HEK293 (cell line): ENCODE results near the gene SAP30.

Experiments used
- CTCF ChIA-PET: fragments of 350-600 bp; formaldehyde crosslinking; extraction: SDS; loops from one replicate; lab custom pipeline; 2021; ENCODE audit warnings: antibody characterized with exemption; lab: Yijun Ruan, JAX
- POLR2A ChIA-PET: fragments of 300-600 bp; formaldehyde crosslinking; extraction: SDS; loops from one replicate; lab custom pipeline; 2020; ENCODE audit warnings: antibody characterized with exemption, inconsistent platforms; lab: Yijun Ruan, JAX
- H3K27ac ChIP-seq: fragments of 200-500 bp; sonication (Bioruptor generic); 2 replicates; pipeline ENCODE4 v1.5.1; 2014; ENCODE audit warnings: low read depth, low read length, control low read depth, inconsistent platforms; ENCODE audit errors: extremely low read depth
- H3K36me3 ChIP-seq, 2 experiments: fragments of 200-500 bp in 1 of 2; sonication (Bioruptor generic) in 1 of 2; 1 replicate in 1 of 2; 2 replicates in 1 of 2; pipeline ENCODE4 v1.5.1; 2014 to 2017; ENCODE audit warnings: inconsistent platforms in 2 of 2, low read length in 2 of 2; ENCODE audit not compliant: control insufficient read depth in 2 of 2, insufficient read depth in 1 of 2
- H3K4me1 ChIP-seq: fragments of 200-500 bp; sonication (Bioruptor generic); 2 replicates; pipeline ENCODE4 v1.5.1; 2014; ENCODE audit warnings: mild to moderate bottlenecking, low read length, inconsistent platforms; ENCODE audit not compliant: control insufficient read depth, insufficient read depth
- H3K4me3 ChIP-seq: 2 replicates; pipeline ENCODE4 v1.5.1; 2011; ENCODE audit warnings: low read depth, mild to moderate bottlenecking, control low read depth, low read length, moderate library complexity
- H3K9me3 ChIP-seq: fragments of 200-500 bp; sonication (Bioruptor generic); 2 replicates; pipeline ENCODE4 v1.5.1; 2014; ENCODE audit warnings: low read depth, low read length, inconsistent platforms; ENCODE audit not compliant: control insufficient read depth, insufficient read depth
- AEBP2 ChIP-seq: fragments of 450-650 bp; formaldehyde crosslinking; IDR thresholded peaks from 2 replicates; pipeline ENCODE4 v1.5.1; 2016; ENCODE audit warnings: missing biosample characterization, missing genetic modification characterization, borderline replicate concordance
- ATF2 ChIP-seq: fragments of 450-650 bp; formaldehyde crosslinking; IDR thresholded peaks from 2 replicates; pipeline ENCODE4 v1.5.1; 2016; ENCODE audit warnings: missing biosample characterization, missing genetic modification characterization, low read depth
- HOXA7 ChIP-seq: sonication (generic); formaldehyde crosslinking; IDR thresholded peaks from 2 replicates; pipeline ENCODE4 v1.8.1; 2022; ENCODE audit warnings: missing genetic modification reagents, borderline replicate concordance
- KLF16 ChIP-seq: fragments of 450-650 bp; formaldehyde crosslinking; IDR thresholded peaks from 2 replicates; pipeline ENCODE4 v1.5.1; 2017; ENCODE audit warnings: missing biosample characterization, missing genetic modification characterization
- REPIN1 ChIP-seq: fragments of 450-650 bp; formaldehyde crosslinking; IDR thresholded peaks from 2 replicates; pipeline ENCODE4 v1.5.1; 2017; ENCODE audit warnings: missing biosample characterization, missing genetic modification characterization, low read depth
- SALL2 ChIP-seq: fragments of 450-650 bp; formaldehyde crosslinking; IDR thresholded peaks from 2 replicates; pipeline ENCODE4 v1.5.0; 2017; ENCODE audit warnings: missing biosample characterization, mild to moderate bottlenecking, missing genetic modification characterization, borderline replicate concordance
- SP2 ChIP-seq: fragments of 450-650 bp; formaldehyde crosslinking; IDR thresholded peaks from 2 replicates; pipeline ENCODE4 v1.5.1; 2016; ENCODE audit warnings: missing biosample characterization, missing genetic modification characterization
- WT1 ChIP-seq: fragments of 450-650 bp; formaldehyde crosslinking; IDR thresholded peaks from 2 replicates; pipeline ENCODE4 v1.5.1; 2016; ENCODE audit warnings: missing biosample characterization, missing genetic modification characterization
- ZIC2 ChIP-seq: fragments of 450-650 bp; formaldehyde crosslinking; IDR thresholded peaks from 2 replicates; pipeline ENCODE4 v1.5.1; 2016; ENCODE audit warnings: missing biosample characterization, missing genetic modification characterization
- ZNF112 ChIP-seq: fragments of 450-650 bp; formaldehyde crosslinking; IDR thresholded peaks from 2 replicates; pipeline ENCODE4 v1.5.0; 2017; ENCODE audit warnings: missing biosample characterization, missing genetic modification characterization
- ZNF146 ChIP-seq: fragments of 450-650 bp; formaldehyde crosslinking; IDR thresholded peaks from 2 replicates; pipeline ENCODE4 v1.5.1; 2016; ENCODE audit warnings: missing biosample characterization, missing genetic modification characterization
- ZNF155 ChIP-seq: fragments of 450-650 bp; formaldehyde crosslinking; IDR thresholded peaks from 2 replicates; pipeline ENCODE4 v1.5.1; 2016; ENCODE audit warnings: missing biosample characterization, missing genetic modification characterization
- ZNF175 ChIP-seq: fragments of 450-650 bp; formaldehyde crosslinking; IDR thresholded peaks from 2 replicates; pipeline ENCODE4 v1.5.1; 2016; ENCODE audit warnings: missing biosample characterization, missing genetic modification characterization
- ZNF248 ChIP-seq: fragments of 450-650 bp; formaldehyde crosslinking; IDR thresholded peaks from 2 replicates; pipeline ENCODE4 v1.5.1; 2017; ENCODE audit warnings: missing biosample characterization, missing genetic modification characterization
- ZNF280C ChIP-seq: fragments of 450-650 bp; formaldehyde crosslinking; IDR thresholded peaks from 2 replicates; pipeline ENCODE4 v1.5.1; 2016; ENCODE audit warnings: missing biosample characterization, missing genetic modification characterization
- ZNF280D ChIP-seq: fragments of 450-650 bp; formaldehyde crosslinking; IDR thresholded peaks from 2 replicates; pipeline ENCODE4 v1.5.1; 2016; ENCODE audit warnings: missing biosample characterization, missing genetic modification characterization
- ZNF350 ChIP-seq: fragments of 450-650 bp; formaldehyde crosslinking; IDR thresholded peaks from 2 replicates; pipeline ENCODE4 v1.5.0; 2017; ENCODE audit warnings: missing biosample characterization, mild to moderate bottlenecking, missing genetic modification characterization
- ZNF501 ChIP-seq: fragments of 450-650 bp; formaldehyde crosslinking; IDR thresholded peaks from 2 replicates; pipeline ENCODE4 v1.5.1; 2016; ENCODE audit warnings: missing biosample characterization, missing genetic modification characterization
- ZNF530 ChIP-seq: fragments of 450-650 bp; formaldehyde crosslinking; IDR thresholded peaks from 2 replicates; pipeline ENCODE4 v1.5.1; 2016; ENCODE audit warnings: low read depth, missing biosample characterization, missing genetic modification characterization
- ZNF544 ChIP-seq: fragments of 450-650 bp; formaldehyde crosslinking; IDR thresholded peaks from 2 replicates; pipeline ENCODE4 v1.5.0; 2017; ENCODE audit warnings: missing biosample characterization, missing genetic modification characterization
- ZNF600 ChIP-seq: fragments of 450-650 bp; formaldehyde crosslinking; IDR thresholded peaks from 2 replicates; pipeline ENCODE4 v1.5.1; 2016; ENCODE audit warnings: missing biosample characterization, missing genetic modification characterization
- ZNF677 ChIP-seq: fragments of 450-650 bp; IDR thresholded peaks from 2 replicates; pipeline ENCODE4 v1.5.0; 2018; ENCODE audit warnings: missing biosample characterization, mild to moderate bottlenecking, missing genetic modification characterization, moderate library complexity
- ZNF707 ChIP-seq: fragments of 450-650 bp; formaldehyde crosslinking; IDR thresholded peaks from 2 replicates; pipeline ENCODE4 v1.5.1; 2016; ENCODE audit warnings: missing biosample characterization, missing genetic modification characterization
- ZNF747 ChIP-seq: fragments of 450-650 bp; formaldehyde crosslinking; IDR thresholded peaks from 2 replicates; pipeline ENCODE4 v1.5.1; 2016; ENCODE audit warnings: missing biosample characterization, missing genetic modification characterization
- TF ChIP-seq, protein P1 (sequence below): fragments of 450-650 bp; formaldehyde crosslinking; IDR thresholded peaks from 2 replicates; pipeline ENCODE4 v1.5.1; 2016; ENCODE audit warnings: missing biosample characterization, missing genetic modification characterization

Gene SAP30, protein sequence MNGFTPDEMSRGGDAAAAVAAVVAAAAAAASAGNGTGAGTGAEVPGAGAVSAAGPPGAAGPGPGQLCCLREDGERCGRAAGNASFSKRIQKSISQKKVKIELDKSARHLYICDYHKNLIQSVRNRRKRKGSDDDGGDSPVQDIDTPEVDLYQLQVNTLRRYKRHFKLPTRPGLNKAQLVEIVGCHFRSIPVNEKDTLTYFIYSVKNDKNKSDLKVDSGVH

DNA sequence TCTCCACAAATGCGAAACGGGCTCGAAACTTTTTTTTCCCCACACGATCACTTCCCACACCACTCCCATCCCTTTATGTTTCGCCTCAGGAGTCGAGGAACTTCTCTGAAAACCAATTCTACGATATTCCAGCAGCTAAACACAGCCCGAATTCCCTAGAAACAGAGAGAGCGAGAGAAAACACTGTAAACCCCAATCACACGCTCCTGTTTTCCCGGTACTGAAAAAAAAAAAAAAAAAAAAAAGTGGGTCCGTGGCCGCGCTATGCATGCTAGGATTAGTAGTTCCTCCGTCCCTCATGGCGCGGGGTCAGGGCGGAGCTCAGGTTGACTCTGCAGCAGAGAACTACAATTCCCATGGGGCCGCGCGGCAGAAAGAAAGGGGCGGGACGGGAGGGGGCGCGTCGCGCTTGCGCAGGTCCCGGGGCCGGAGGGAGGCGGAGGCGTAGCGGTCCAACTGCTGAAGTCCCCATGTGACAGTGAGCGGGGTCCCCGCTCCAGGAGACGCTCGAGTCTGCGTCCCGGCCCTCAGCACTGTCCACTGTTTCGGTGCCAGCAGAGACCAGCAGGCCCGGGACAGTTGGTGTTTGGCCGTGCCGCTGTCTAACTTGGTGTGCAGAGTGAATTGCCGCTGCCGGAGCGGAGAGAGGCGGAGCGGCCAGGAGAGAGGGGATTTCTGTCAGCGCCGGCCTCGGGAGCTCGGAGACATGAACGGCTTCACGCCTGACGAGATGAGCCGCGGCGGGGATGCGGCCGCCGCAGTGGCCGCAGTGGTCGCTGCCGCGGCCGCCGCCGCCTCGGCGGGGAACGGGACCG lies at the start of gene SAP30:
Gene SAP30, plus strand, starts transcription at position 478 of the 815 bp plus-strand sequence. Its CDS starts 229 bp downstream, at position 707.
- ChIA-PET CTCF (interaction anchor here (0.7 to 1.2 kb wide), 2 partner anchors 46 to 103 kb away, joined by 3 read pairs; no protein-coding TSS in a partner anchor), POLR2A (interaction anchor here (0.5 to 5.6 kb wide), 16 partner anchors 11 to 897 kb away, joined by 3 to 246 read pairs (median 4); partner anchors contain the start of gene HMGB2)
- Histone ChIP-seq H3K27ac (peak within 1 kb of the TSS; percentile 92), H3K4me3 (peak within 1 kb of the TSS; percentile 85), H3K36me3 (peaks cover 8 to 13% of the 10 kb centered on the region in 2 experiments; a peak in 2 of 3 replicates), H3K9me3 (no peaks in the 10 kb centered on the region), H3K4me1 (no peaks in the 10 kb centered on the region)
- TF ChIP-seq ZNF280C (tag by site-specific recombination) (no peak), AEBP2 (no peak), ZNF280D (tag by site-specific recombination) (no peak), REPIN1 (tag by site-specific recombination) (no peak), ZNF530 (tag by site-specific recombination) (no peak), KLF16 (tag by site-specific recombination) (no peak), SP2 (tag by site-specific recombination) (peak; percentile 71), ATF2 (tag by site-specific recombination) (no peak), WT1 (no peak), ZNF175 (tag by site-specific recombination) (no peak), ZNF677 (tag by site-specific recombination) (no peak), SALL2 (tag by site-specific recombination) (no peak), ZNF747 (no peak), ZNF146 (tag by site-specific recombination) (no peak), ZNF248 (no peak), ZNF600 (tag by site-specific recombination) (0 out of 2 replicates have a peak, but pooled peaks have one; percentile 24), ZNF155 (no peak), ZNF350 (tag by site-specific recombination) (no peak), ZNF501 (tag by site-specific recombination) (peak; percentile 65; the same call in 1 of the 2 replicates), HOXA7 (CRISPR knock-in tag) (no peak), ZNF707 (tag by site-specific recombination) (no peak), ZIC2 (tag by site-specific recombination) (no peak), ZNF544 (tag by site-specific recombination) (no peak), ZNF112 (tag by site-specific recombination) (no peak)
- TF ChIP-seq, protein P1, sequence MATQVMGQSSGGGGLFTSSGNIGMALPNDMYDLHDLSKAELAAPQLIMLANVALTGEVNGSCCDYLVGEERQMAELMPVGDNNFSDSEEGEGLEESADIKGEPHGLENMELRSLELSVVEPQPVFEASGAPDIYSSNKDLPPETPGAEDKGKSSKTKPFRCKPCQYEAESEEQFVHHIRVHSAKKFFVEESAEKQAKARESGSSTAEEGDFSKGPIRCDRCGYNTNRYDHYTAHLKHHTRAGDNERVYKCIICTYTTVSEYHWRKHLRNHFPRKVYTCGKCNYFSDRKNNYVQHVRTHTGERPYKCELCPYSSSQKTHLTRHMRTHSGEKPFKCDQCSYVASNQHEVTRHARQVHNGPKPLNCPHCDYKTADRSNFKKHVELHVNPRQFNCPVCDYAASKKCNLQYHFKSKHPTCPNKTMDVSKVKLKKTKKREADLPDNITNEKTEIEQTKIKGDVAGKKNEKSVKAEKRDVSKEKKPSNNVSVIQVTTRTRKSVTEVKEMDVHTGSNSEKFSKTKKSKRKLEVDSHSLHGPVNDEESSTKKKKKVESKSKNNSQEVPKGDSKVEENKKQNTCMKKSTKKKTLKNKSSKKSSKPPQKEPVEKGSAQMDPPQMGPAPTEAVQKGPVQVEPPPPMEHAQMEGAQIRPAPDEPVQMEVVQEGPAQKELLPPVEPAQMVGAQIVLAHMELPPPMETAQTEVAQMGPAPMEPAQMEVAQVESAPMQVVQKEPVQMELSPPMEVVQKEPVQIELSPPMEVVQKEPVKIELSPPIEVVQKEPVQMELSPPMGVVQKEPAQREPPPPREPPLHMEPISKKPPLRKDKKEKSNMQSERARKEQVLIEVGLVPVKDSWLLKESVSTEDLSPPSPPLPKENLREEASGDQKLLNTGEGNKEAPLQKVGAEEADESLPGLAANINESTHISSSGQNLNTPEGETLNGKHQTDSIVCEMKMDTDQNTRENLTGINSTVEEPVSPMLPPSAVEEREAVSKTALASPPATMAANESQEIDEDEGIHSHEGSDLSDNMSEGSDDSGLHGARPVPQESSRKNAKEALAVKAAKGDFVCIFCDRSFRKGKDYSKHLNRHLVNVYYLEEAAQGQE (tag by site-specific recombination): peak; percentile 92
